Keratinocyte (primary cell): ENCODE measurements around the gene SND1. TPM values are rescaled to one million over a fixed set of nuclear protein-coding genes. Genes with fewer than 3 reads are reported as not detected.

ENCODE experiments used
- DNase-seq: peaks from one replicate; pipeline ENCODE4 v3.0.0-alpha.2; 2011; ENCODE audit warnings: low read depth, missing footprints, low spot score
- FAIRE-seq: peaks from 2 replicates; lab custom pipeline; 2011; peaks lifted over from hg19 to GRCh38; lab: Jason Lieb, UNC
- H2AFZ ChIP-seq: 2 replicates; pipeline ENCODE4 v1.6.0; 2012; ENCODE audit warnings: low read length, control low read depth, inconsistent platforms; ENCODE audit not compliant: control insufficient read depth
- H3K27ac ChIP-seq: 2 replicates; pipeline ENCODE4 v1.5.1; 2011; ENCODE audit warnings: low read length; ENCODE audit not compliant: control insufficient read depth, insufficient read depth
- H3K27me3 ChIP-seq: 3 replicates; pipeline ENCODE4 v1.6.0; 2011; ENCODE audit warnings: low read length; ENCODE audit not compliant: control insufficient read depth, insufficient read depth; ENCODE audit errors: extremely low read depth
- H3K36me3 ChIP-seq, 2 experiments: 2 replicates in 1 of 2; 3 replicates in 1 of 2; pipeline ENCODE4 v1.5.1; 2011; ENCODE audit warnings: low read length in 2 of 2, mild to moderate bottlenecking in 1 of 2; ENCODE audit not compliant: control insufficient read depth in 2 of 2, insufficient read depth in 2 of 2; ENCODE audit errors: extremely low read depth in 1 of 2
- H3K4me1 ChIP-seq: 3 replicates; pipeline ENCODE4 v1.5.1; 2011; ENCODE audit warnings: low read length; ENCODE audit not compliant: control insufficient read depth, insufficient read depth; ENCODE audit errors: extremely low read depth
- H3K4me2 ChIP-seq: 3 replicates; pipeline ENCODE4 v1.6.0; 2011; ENCODE audit warnings: low read depth, low read length; ENCODE audit not compliant: control insufficient read depth, insufficient read depth; ENCODE audit errors: extremely low read depth
- H3K4me3 ChIP-seq, 3 experiments: fragments of 200-600 bp in 1 of 3; sonication (generic) in 1 of 3; 2 replicates in 2 of 3; 3 replicates in 1 of 3; pipeline ENCODE4 v1.5.1; 2011 to 2016; ENCODE audit warnings: low read length in 3 of 3, mild to moderate bottlenecking in 3 of 3, control low read depth in 2 of 3, inconsistent platforms in 1 of 3, low read depth in 1 of 3, mixed read lengths in 1 of 3, mixed run types in 1 of 3, moderate library complexity in 1 of 3; ENCODE audit not compliant: control insufficient read depth in 2 of 3, insufficient read depth in 2 of 3; ENCODE audit errors: extremely low read depth in 1 of 3
- H3K79me2 ChIP-seq: 2 replicates; pipeline ENCODE4 v1.6.0; 2012; ENCODE audit warnings: low read length; ENCODE audit not compliant: control insufficient read depth, insufficient read depth
- H3K9ac ChIP-seq: 3 replicates; pipeline ENCODE4 v1.6.0; 2011; ENCODE audit warnings: low read length; ENCODE audit not compliant: control insufficient read depth, insufficient read depth; ENCODE audit errors: extremely low read depth
- H3K9me1 ChIP-seq: 3 replicates; pipeline ENCODE4 v1.6.0; 2011; ENCODE audit warnings: low read length; ENCODE audit not compliant: control insufficient read depth, insufficient read depth; ENCODE audit errors: extremely low read depth
- H3K9me3 ChIP-seq: 2 replicates; pipeline ENCODE4 v1.5.1; 2012; ENCODE audit warnings: low read depth, low read length; ENCODE audit not compliant: control insufficient read depth
- H4K20me1 ChIP-seq: 3 replicates; pipeline ENCODE4 v1.6.0; 2011; ENCODE audit warnings: low read length; ENCODE audit not compliant: control insufficient read depth, insufficient read depth; ENCODE audit errors: extremely low read depth
- EZH2 ChIP-seq: IDR thresholded peaks from one replicate; pipeline ENCODE4 v1.6.1; 2012; ENCODE audit warnings: inconsistent platforms, mild to moderate bottlenecking, low read length, moderate library complexity
- dilution Hi-C: fragments of 300-500 bp; cut with MboI; formaldehyde crosslinking; loops from one replicate; pipeline ENCODE4 v1.7.0; 2020; ENCODE audit warnings: low sequenced_read_pairs; ENCODE audit not compliant: extremely low pct_ligation_motif_present
- polyA plus RNA-seq, 5 experiments: library from polyadenylated mRNA; depleted of rRNA in 3 of 5; stranded (reverse) in 3 of 5; stranded (forward) in 1 of 5; unstranded in 1 of 5; fragments of >200 nt; gene quantifications; 1 replicate in 1 of 5; 2 replicates in 3 of 5; 3 replicates in 1 of 5; pipeline versions ENCODE4 v1.2.1 to v1.2.3, GENCODE V29; 2011 to 2012; ENCODE audit warnings: missing spikeins in 2 of 5, low read depth in 1 of 5, low replicate concordance in 1 of 5
- TF ChIP-seq, protein P1 (sequence below), 3 experiments: IDR thresholded peaks in 1 of 3; conservative IDR thresholded peaks in 1 of 3; optimal IDR thresholded peaks in 1 of 3; 2 replicates in 2 of 3; 3 replicates in 1 of 3; pipeline versions ENCODE3 to v1.5.1; 2011; ENCODE audit warnings: low read length in 3 of 3, mild to moderate bottlenecking in 3 of 3, moderate library complexity in 2 of 3, control low read depth in 1 of 3, inconsistent platforms in 1 of 3; ENCODE audit not compliant: insufficient read depth in 2 of 3; ENCODE audit errors: extremely low read depth in 1 of 3

SND1 gene
- polyA plus RNA-seq, 1 donor (not counting 4 experiments of a cell fraction or from before 2014, with no cell fraction given): 140 TPM

DNA sequence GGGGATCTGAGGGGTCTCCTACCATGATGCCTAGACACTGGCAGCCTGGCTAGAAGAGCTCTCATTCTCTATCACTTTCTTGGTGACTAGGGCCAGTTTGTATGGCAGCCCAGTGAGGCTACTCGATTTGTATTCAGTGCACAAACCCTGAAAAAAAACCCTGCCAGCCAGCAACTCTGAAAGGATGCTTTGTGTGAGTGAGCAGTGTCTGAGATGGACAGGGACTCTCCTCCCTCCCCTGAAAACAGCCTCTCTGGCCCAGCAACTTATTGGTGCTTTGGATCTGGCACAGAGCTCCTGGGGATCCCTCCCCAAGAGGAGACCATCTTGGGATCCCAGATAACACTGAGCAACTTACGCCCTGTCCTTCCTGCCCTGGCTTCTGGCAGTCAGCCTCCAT lies 390.0 kb downstream of the SND1 start:
- H3K27me3 ChIP-seq: no peaks in the 10 kb centered on the region
- H3K9ac ChIP-seq: no peak overlapping the region
- H3K4me1 ChIP-seq: peaks cover 3% of the 10 kb centered on the region
- H3K36me3 ChIP-seq: peaks cover 4 to 5% of the 10 kb centered on the region in 2 experiments
- H3K27ac ChIP-seq: no peak overlapping the region
- no peak overlapping the region for H2AFZ ChIP-seq
- dilution Hi-C loops: no loop called here
- no peaks in the 10 kb centered on the region for H3K79me2 ChIP-seq
- no peaks in the 10 kb centered on the region for H3K9me3 ChIP-seq
- no peak for DNase-seq
- H4K20me1 ChIP-seq: no peaks in the 10 kb centered on the region
- FAIRE-seq: no peak
- H3K4me2 ChIP-seq: no peak overlapping the region
- TF ChIP-seq, protein P1, sequence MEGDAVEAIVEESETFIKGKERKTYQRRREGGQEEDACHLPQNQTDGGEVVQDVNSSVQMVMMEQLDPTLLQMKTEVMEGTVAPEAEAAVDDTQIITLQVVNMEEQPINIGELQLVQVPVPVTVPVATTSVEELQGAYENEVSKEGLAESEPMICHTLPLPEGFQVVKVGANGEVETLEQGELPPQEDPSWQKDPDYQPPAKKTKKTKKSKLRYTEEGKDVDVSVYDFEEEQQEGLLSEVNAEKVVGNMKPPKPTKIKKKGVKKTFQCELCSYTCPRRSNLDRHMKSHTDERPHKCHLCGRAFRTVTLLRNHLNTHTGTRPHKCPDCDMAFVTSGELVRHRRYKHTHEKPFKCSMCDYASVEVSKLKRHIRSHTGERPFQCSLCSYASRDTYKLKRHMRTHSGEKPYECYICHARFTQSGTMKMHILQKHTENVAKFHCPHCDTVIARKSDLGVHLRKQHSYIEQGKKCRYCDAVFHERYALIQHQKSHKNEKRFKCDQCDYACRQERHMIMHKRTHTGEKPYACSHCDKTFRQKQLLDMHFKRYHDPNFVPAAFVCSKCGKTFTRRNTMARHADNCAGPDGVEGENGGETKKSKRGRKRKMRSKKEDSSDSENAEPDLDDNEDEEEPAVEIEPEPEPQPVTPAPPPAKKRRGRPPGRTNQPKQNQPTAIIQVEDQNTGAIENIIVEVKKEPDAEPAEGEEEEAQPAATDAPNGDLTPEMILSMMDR (optimal IDR thresholded peaks at IDR 0.05 in 1 of 3, IDR thresholded peaks at IDR 0.05 in 1 of 3, conservative IDR thresholded peaks at IDR 0.05 in 1 of 3; ENCODE audit: extremely low read depth in 1 of 3, insufficient read depth in 2 of 3, low read length in 3 of 3): no peak
- no peak for TF ChIP-seq EZH2
- H3K4me3 ChIP-seq: no peak overlapping the region
- H3K9me1 ChIP-seq: no peaks in the 10 kb centered on the region

- no peak for FAIRE-seq
- Histone ChIP-seq H3K9ac (no peak overlapping the region), H3K36me3 (peaks cover 9 to 10% of the 10 kb centered on the region in 2 experiments), H3K4me3 (no peak overlapping the region), H3K79me2 (no peaks in the 10 kb centered on the region), H3K4me2 (no peak overlapping the region), H3K9me3 (no peaks in the 10 kb centered on the region), H4K20me1 (no peaks in the 10 kb centered on the region), H3K27ac (no peak overlapping the region), H3K4me1 (peaks cover 3% of the 10 kb centered on the region), H2AFZ (no peak overlapping the region), H3K9me1 (no peaks in the 10 kb centered on the region), H3K27me3 (no peaks in the 10 kb centered on the region)
- DNase-seq: no peak
- no peak for TF ChIP-seq EZH2
- TF ChIP-seq, protein P1 (optimal IDR thresholded peaks at IDR 0.05 in 1 of 3, IDR thresholded peaks at IDR 0.05 in 1 of 3, conservative IDR thresholded peaks at IDR 0.05 in 1 of 3; ENCODE audit: extremely low read depth in 1 of 3, insufficient read depth in 2 of 3, low read length in 3 of 3): no peak
- dilution Hi-C loops: no loop called here
These were observed 392.1 kb downstream of the SND1 start for GRCh38 chr7:128044064-128044463.
